Right lung (tissue), 5 donors: Measurements from ENCODE around the gene SPOUT1. TPM values are rescaled to one million over a fixed set of nuclear protein-coding genes. Genes with fewer than 3 reads are reported as not detected.
"Not testable (repeated sequence)": the region's sequence is repeated elsewhere in the genome, so short reads cannot be mapped to it uniquely, and the experiment has no call there.

Source experiments
- DNase-seq, 2 donors: peaks; one replicate each; pipeline ENCODE4 v3.0.0-alpha.2; 2013
- polyA plus RNA-seq, 5 donors: library from polyadenylated mRNA; unstranded; fragments of 120-200 nt; gene quantifications; one replicate each; pipeline versions ENCODE4 v1.2.1 to v1.2.3, GENCODE V29; 2013; ENCODE audit warnings: inconsistent platforms in 1 of 5, low replicate concordance in 1 of 5; ENCODE audit not compliant: insufficient read length in 5 of 5, insufficient read depth in 1 of 5

SPOUT1 gene
- polyA plus RNA-seq, 5 donors, result 23.3 to 48.0 (median 33.9) TPM

GRCh38 chr9:128781187-128782070 is 48.2 kb downstream of the SPOUT1 start:
- DNase-seq, result no peak

- DNase-seq, result not testable (repeated sequence)
Measured at GRCh38 chr9:128780093-128780492, 49.5 kb downstream of the SPOUT1 start.

- DNase-seq, result no peak
Measured at GRCh38 chr9:128774804-128775203, 54.8 kb downstream of the SPOUT1 start.

GRCh38 chr9:128773049-128773448 is 56.5 kb downstream of the SPOUT1 start:
- DNase-seq, result no peak

- DNase-seq, result peak; percentile 87 to 89
Measured at GRCh38 chr9:128771745-128772519, 57.7 kb downstream of the SPOUT1 start, which contains the start of gene ZER1. TSS of gene ZER1 (minus strand) at chr9:128771927. CDS start at chr9:128755565, 16,362 bp downstream.

GRCh38 chr9:128771094-128771721 is 58.4 kb downstream of the SPOUT1 start:
- DNase-seq, result peak in 1 of 2 donors; percentile 10

GRCh38 chr9:128770286-128771030 is 59.1 kb downstream of the SPOUT1 start:
- no peak for DNase-seq

Other genes with a start within 250 kb of the SPOUT1 start
- gene DYNC2I2, start 172.9 kb downstream of the SPOUT1 start, polyA plus RNA-seq, result 10 to 100 TPM; 38.7 to 66.0 (median 46.9) TPM
- 100 to 1,000 TPM; 498 to 635 (median 599) TPM for gene SET, start 140.6 kb downstream of the SPOUT1 start, polyA plus RNA-seq
- gene PKN3, start 127.3 kb downstream of the SPOUT1 start, polyA plus RNA-seq, result 10 to 100 TPM; 11.6 to 13.8 (median 12.8) TPM
- gene ZDHHC12, start 105.7 kb downstream of the SPOUT1 start, polyA plus RNA-seq, result 10 to 100 TPM in 2 of 5 donors, 1 to 10 TPM in 3; 8.3 to 14.6 (median 9.6) TPM
- gene ZER1, start 57.9 kb downstream of the SPOUT1 start, polyA plus RNA-seq, result 10 to 100 TPM; 20.4 to 32.3 (median 28.7) TPM
- gene TBC1D13, start 42.5 kb downstream of the SPOUT1 start, polyA plus RNA-seq, result 10 to 100 TPM; 20.5 to 30.0 (median 26.3) TPM
- gene ENDOG, start 11.3 kb downstream of the SPOUT1 start, polyA plus RNA-seq, result 10 to 100 TPM in 1 of 5 donors, 1 to 10 TPM in 4; 2.7 to 12.8 (median 4.9) TPM
- gene KYAT1, start 52.2 kb upstream of the SPOUT1 start, polyA plus RNA-seq, result 10 to 100 TPM in 1 of 5 donors, 1 to 10 TPM in 4; 6.6 to 10.1 (median 7.9) TPM
- gene LRRC8A, start 52.3 kb upstream of the SPOUT1 start, polyA plus RNA-seq, result 10 to 100 TPM; 23.2 to 30.0 (median 26.5) TPM
- gene PHYHD1, start 91.2 kb upstream of the SPOUT1 start, polyA plus RNA-seq, result 10 to 100 TPM; 33.0 to 48.7 (median 41.8) TPM
- gene DOLK, start 117.8 kb upstream of the SPOUT1 start, polyA plus RNA-seq, result 10 to 100 TPM in 3 of 5 donors, 1 to 10 TPM in 2; 8.8 to 13.4 (median 10.9) TPM
- 10 to 100 TPM; 48.7 to 66.7 (median 51.0) TPM for gene NUP188, start 117.9 kb upstream of the SPOUT1 start, polyA plus RNA-seq
- 10 to 100 TPM; 54.2 to 83.2 (median 67.8) TPM for gene SH3GLB2, start 198.5 kb upstream of the SPOUT1 start, polyA plus RNA-seq
- gene MIGA2, start 206.8 kb upstream of the SPOUT1 start, polyA plus RNA-seq, result 10 to 100 TPM; 11.7 to 22.0 (median 18.9) TPM